ENCODE data around the gene ZBTB20. TPM values are rescaled to one million over a fixed set of nuclear protein-coding genes. Genes with fewer than 3 reads are reported as not detected.

ZBTB20 gene
- polyA plus RNA-seq, 3 donors: 1.3 to 3.2 (median 2.0) TPM

- TF ChIP-seq CTCF (IDR thresholded peaks at IDR 0.05): no peak
- WGBS (ENCODE audit: insufficient coverage): no CpG with 5 or more reads among the region's 1 CpG
- H3K4me2 ChIP-seq (replicated peaks; ENCODE audit: extremely low read depth, low read length, poor library complexity, severe bottlenecking): no peak overlapping the region
- no peak overlapping the region for H3K9ac ChIP-seq (ENCODE audit: insufficient read depth, low read length, poor library complexity, severe bottlenecking)
- no peaks in the 10 kb centered on the region for H3K9me3 ChIP-seq (replicated peaks in 1 of 2; ENCODE audit: control insufficient read depth in 1 of 2, insufficient read depth in 1 of 2, low read length in 2 of 2)
- H2AFZ ChIP-seq (ENCODE audit: insufficient read depth, low read depth, low read length, poor library complexity, severe bottlenecking): no peak overlapping the region
- no peak overlapping the region for H3K27ac ChIP-seq (ENCODE audit: low read depth in 1 of 2, low read length in 2 of 2)
- intact Hi-C loops (cut with micrococcal nuclease): no loop called here
- H3K27ac Mint-ChIP-seq: no peak overlapping the region
- peaks cover 29 to 42% of the 10 kb centered on the region in 2 donors for H3K4me1 ChIP-seq (ENCODE audit: control insufficient read depth in 1 of 2, insufficient read depth in 2 of 2, low read length in 2 of 2)
- no peaks in the 10 kb centered on the region for H3K36me3 Mint-ChIP-seq
- H3K4me3 ChIP-seq (replicated peaks in 1 of 3; ENCODE audit: low read depth in 2 of 3, low read length in 3 of 3): no peak overlapping the region
- no peaks in the 10 kb centered on the region for H3K79me2 ChIP-seq (ENCODE audit: insufficient read depth, low read length)
- no peaks in the 10 kb centered on the region for H3K36me3 ChIP-seq (replicated peaks in 1 of 2; ENCODE audit: control insufficient read depth in 1 of 2, insufficient read depth in 2 of 2, low read length in 2 of 2)
- H3K4me3 Mint-ChIP-seq: no peak overlapping the region
- H3K27me3 Mint-ChIP-seq (ENCODE audit: low read depth in 3 of 3): peaks cover 0 to 2% (median 1%) of the 10 kb centered on the region in 3 donors
- no peaks in the 10 kb centered on the region for H4K20me1 ChIP-seq (ENCODE audit: insufficient read depth, low read length)
- no peak for DNase-seq
- H3K9me3 Mint-ChIP-seq: no peaks in the 10 kb centered on the region
- H3K4me1 Mint-ChIP-seq: peaks cover 42% of the 10 kb centered on the region
- H3K27me3 ChIP-seq (ENCODE audit: control insufficient read depth in 2 of 2, insufficient read depth in 2 of 2, low read length in 2 of 2): no peaks in the 10 kb centered on the region
Observed at GRCh38 chr3:114700637-114701234, 446.4 kb downstream of the ZBTB20 start.

- no peaks in the 10 kb centered on the region for H4K20me1 ChIP-seq (ENCODE audit: insufficient read depth, low read length)
- H3K4me3 ChIP-seq (replicated peaks in 1 of 3; ENCODE audit: low read depth in 2 of 3, low read length in 3 of 3): peak overlapping the region; percentile 32 to 68 (median 67)
- TF ChIP-seq CTCF (IDR thresholded peaks at IDR 0.05): no peak
- H3K9me3 ChIP-seq (replicated peaks in 1 of 2; ENCODE audit: control insufficient read depth in 1 of 2, insufficient read depth in 1 of 2, low read length in 2 of 2): no peaks in the 10 kb centered on the region
- no peaks in the 10 kb centered on the region for H3K79me2 ChIP-seq (ENCODE audit: insufficient read depth, low read length)
- intact Hi-C loops (cut with micrococcal nuclease): no loop called here
- H3K9ac ChIP-seq (ENCODE audit: insufficient read depth, low read length, poor library complexity, severe bottlenecking): peak overlapping the region; percentile 2
- H3K9me3 Mint-ChIP-seq: no peaks in the 10 kb centered on the region
- peaks cover 0 to 2% (median 1%) of the 10 kb centered on the region in 3 donors for H3K27me3 Mint-ChIP-seq (ENCODE audit: low read depth in 3 of 3)
- peak overlapping the region; percentile 67 for H3K4me2 ChIP-seq (replicated peaks; ENCODE audit: extremely low read depth, low read length, poor library complexity, severe bottlenecking)
- H3K4me1 Mint-ChIP-seq: peaks cover 36% of the 10 kb centered on the region
- no peaks in the 10 kb centered on the region for H3K27me3 ChIP-seq (ENCODE audit: control insufficient read depth in 2 of 2, insufficient read depth in 2 of 2, low read length in 2 of 2)
- H3K36me3 ChIP-seq (replicated peaks in 1 of 2; ENCODE audit: control insufficient read depth in 1 of 2, insufficient read depth in 2 of 2, low read length in 2 of 2): no peaks in the 10 kb centered on the region
- H3K27ac ChIP-seq (ENCODE audit: low read depth in 1 of 2, low read length in 2 of 2): peak overlapping the region in 1 of 2 donors; percentile 69
- peaks cover 25 to 34% of the 10 kb centered on the region in 2 donors for H3K4me1 ChIP-seq (ENCODE audit: control insufficient read depth in 1 of 2, insufficient read depth in 2 of 2, low read length in 2 of 2)
- peak in 2 of 3 donors; percentile 6 to 47 for DNase-seq
- peak overlapping the region; percentile 53 to 89 for H3K4me3 Mint-ChIP-seq
- WGBS (ENCODE audit: insufficient coverage): 86% methylated on average over 1 of the region's 5 CpGs
- H2AFZ ChIP-seq (ENCODE audit: insufficient read depth, low read depth, low read length, poor library complexity, severe bottlenecking): peak overlapping the region; percentile 54
- H3K27ac Mint-ChIP-seq: peak overlapping the region; percentile 85 to 93 (median 91)
- H3K36me3 Mint-ChIP-seq: no peaks in the 10 kb centered on the region
Observed at GRCh38 chr3:114698146-114699105, 448.7 kb downstream of the ZBTB20 start.

All from CD14-positive monocyte (primary cell).